ENCODE measurements around the gene DIS3L.

GRCh38 chr15:66270932-66271331 lies 22.4 kb upstream of the DIS3L start:
- TF ChIP-seq EZH2 (optimal IDR thresholded peaks at IDR 0.05; ENCODE audit: low read depth, low read length) (no peak), CTCF (IDR thresholded peaks at IDR 0.05; ENCODE audit: low read length) (no peak), EZH2phosphoT487 (IDR thresholded peaks at IDR 0.05; ENCODE audit: low read length) (no peak)
